HepG2 (cell line): ENCODE data around the gene ENC1. TPM values are rescaled to one million over a fixed set of nuclear protein-coding genes. Genes with fewer than 3 reads are reported as not detected.

Source experiments
- AGO2 ChIP-seq: fragments of 200-400 bp; formaldehyde crosslinking; optimal IDR thresholded peaks from 2 replicates; pipeline ENCODE3; 2017; ENCODE audit warnings: mild to moderate bottlenecking, low read depth, low read length, moderate library complexity
- BRCA1 ChIP-seq: sonication (generic); formaldehyde crosslinking; IDR thresholded peaks from 2 replicates; pipeline ENCODE4 v1.4.0; 2020; ENCODE audit warnings: missing genetic modification reagents
- CSRNP1 ChIP-seq: sonication (generic); formaldehyde crosslinking; IDR thresholded peaks from 2 replicates; pipeline ENCODE4 v1.8.1; 2023; ENCODE audit warnings: mild to moderate bottlenecking, missing genetic modification reagents
- FOXC1 ChIP-seq: sonication (generic); formaldehyde crosslinking; IDR thresholded peaks from 2 replicates; pipeline ENCODE4 v1.8.0; 2022; ENCODE audit warnings: mild to moderate bottlenecking, missing genetic modification reagents, borderline replicate concordance
- GATAD1 ChIP-seq: IDR thresholded peaks from 2 replicates; pipeline ENCODE4 v1.6.1; 2016; ENCODE audit warnings: missing genetic modification reagents, missing compliant biosample characterization
- GTF2F1 ChIP-seq: fragments of 150-350 bp; IDR thresholded peaks from 2 replicates; pipeline ENCODE4 v1.6.1; 2014; ENCODE audit warnings: low read length
- HMG20A ChIP-seq: IDR thresholded peaks from 2 replicates; pipeline ENCODE4 v1.6.1; 2016; ENCODE audit warnings: borderline replicate concordance
- KDM3A ChIP-seq: IDR thresholded peaks from 2 replicates; pipeline ENCODE4 v1.6.1; 2018; ENCODE audit warnings: low read depth, missing compliant biosample characterization
- KDM5A ChIP-seq: fragments of 200-600 bp; sonication (generic); IDR thresholded peaks from 2 replicates; pipeline ENCODE4 v1.7.0; 2018; ENCODE audit warnings: antibody characterized with exemption, mild to moderate bottlenecking, low read length, borderline replicate concordance
- MXI1 ChIP-seq: IDR thresholded peaks from 3 replicates; pipeline ENCODE4 v1.6.1; 2012; ENCODE audit warnings: low read depth, low read length, inconsistent platforms, borderline replicate concordance
- POLR2G ChIP-seq: fragments of 200-400 bp; formaldehyde crosslinking; IDR thresholded peaks from 2 replicates; pipeline ENCODE4 v1.6.1; 2018; ENCODE audit warnings: mild to moderate bottlenecking, low read depth, low read length, moderate library complexity
- SIN3A ChIP-seq: IDR thresholded peaks from 2 replicates; pipeline ENCODE4 v1.6.1; 2011; ENCODE audit warnings: low read depth, mild to moderate bottlenecking, control low read depth, low read length, borderline replicate concordance
- SMC3 ChIP-seq: IDR thresholded peaks from 2 replicates; pipeline ENCODE4 v1.6.1; 2011; ENCODE audit warnings: low read length, improper control_type of control experiment
- TOPORS ChIP-seq: sonication (generic); formaldehyde crosslinking; IDR thresholded peaks from 2 replicates; pipeline ENCODE4 v1.8.0; 2023; ENCODE audit warnings: mild to moderate bottlenecking, missing genetic modification reagents
- ZBTB39 ChIP-seq: sonication (generic); formaldehyde crosslinking; IDR thresholded peaks from 2 replicates; pipeline ENCODE4 v1.5.0; 2020; ENCODE audit warnings: missing genetic modification reagents
- ZFP41 ChIP-seq: sonication (generic); formaldehyde crosslinking; IDR thresholded peaks from 2 replicates; pipeline ENCODE4 v1.4.0; 2020; ENCODE audit warnings: mild to moderate bottlenecking, missing genetic modification reagents, borderline replicate concordance
- ZNF207 ChIP-seq: fragments of 450-650 bp; IDR thresholded peaks from 2 replicates; pipeline ENCODE4 v1.6.1; 2016; ENCODE audit warnings: antibody characterized with exemption, borderline replicate concordance
- ZNF354B ChIP-seq: sonication (generic); formaldehyde crosslinking; IDR thresholded peaks from 2 replicates; pipeline ENCODE4 v1.8.0; 2022; ENCODE audit warnings: mild to moderate bottlenecking, missing genetic modification reagents
- ZNF446 ChIP-seq: sonication (generic); formaldehyde crosslinking; IDR thresholded peaks from 2 replicates; pipeline ENCODE4 v1.5.0; 2020; ENCODE audit warnings: mild to moderate bottlenecking, missing genetic modification reagents
- ZNF574 ChIP-seq: sonication (generic); formaldehyde crosslinking; IDR thresholded peaks from 2 replicates; pipeline ENCODE4 v1.4.0; 2020; ENCODE audit warnings: missing genetic modification reagents
- ZNF777 ChIP-seq: sonication (generic); formaldehyde crosslinking; IDR thresholded peaks from 2 replicates; pipeline ENCODE4 v1.4.0; 2020; ENCODE audit warnings: missing genetic modification reagents
- ZNF780A ChIP-seq: sonication (generic); formaldehyde crosslinking; IDR thresholded peaks from 2 replicates; pipeline ENCODE4 v1.8.0; 2022; ENCODE audit warnings: mild to moderate bottlenecking, missing genetic modification reagents, moderate library complexity
- ZNF841 ChIP-seq: sonication (generic); formaldehyde crosslinking; IDR thresholded peaks from 2 replicates; pipeline ENCODE4 v1.8.1; 2023; ENCODE audit warnings: missing genetic modification reagents, borderline replicate concordance
- ZNF850 ChIP-seq: sonication (generic); formaldehyde crosslinking; conservative IDR thresholded peaks from 2 replicates; pipeline ENCODE4 v1.9.0; 2021; ENCODE audit warnings: mild to moderate bottlenecking, missing genetic modification reagents
- ZNF891 ChIP-seq: sonication (generic); formaldehyde crosslinking; IDR thresholded peaks from 2 replicates; pipeline ENCODE4 v1.5.0; 2020; ENCODE audit warnings: mild to moderate bottlenecking, missing genetic modification reagents
- polyA plus RNA-seq, 8 experiments: library from polyadenylated mRNA; depleted of rRNA in 3 of 8; stranded (reverse) in 7 of 8; unstranded in 1 of 8; fragments of >200 nt; fragmentation: Illumina TruSeq in 4 of 8; extraction: Trizol in 4 of 8; gene quantifications; 2 replicates each; pipeline versions ENCODE4 v1.2.1 to v1.2.3, GENCODE V29; 2011 to 2016; ENCODE audit warnings: low read depth in 4 of 8, missing spikeins in 1 of 8, mixed read lengths in 1 of 8; ENCODE audit not compliant: insufficient read depth in 1 of 8
- total RNA-seq, 5 experiments: library from RNA; depleted of rRNA; stranded (reverse); fragments of >200 nt; fragmentation: Illumina TruSeq; extraction: Trizol; gene quantifications; 2 replicates each; pipeline ENCODE4 v1.2.3, GENCODE V29; 2016; ENCODE audit warnings: low read depth in 1 of 5

Gene ENC1
- total and polyA plus RNA-seq, 2 of the 13 experiments (the other 11 are each of a cell fraction or from before 2014, with no cell fraction given) = 63.8 to 64.4 TPM

DNA sequence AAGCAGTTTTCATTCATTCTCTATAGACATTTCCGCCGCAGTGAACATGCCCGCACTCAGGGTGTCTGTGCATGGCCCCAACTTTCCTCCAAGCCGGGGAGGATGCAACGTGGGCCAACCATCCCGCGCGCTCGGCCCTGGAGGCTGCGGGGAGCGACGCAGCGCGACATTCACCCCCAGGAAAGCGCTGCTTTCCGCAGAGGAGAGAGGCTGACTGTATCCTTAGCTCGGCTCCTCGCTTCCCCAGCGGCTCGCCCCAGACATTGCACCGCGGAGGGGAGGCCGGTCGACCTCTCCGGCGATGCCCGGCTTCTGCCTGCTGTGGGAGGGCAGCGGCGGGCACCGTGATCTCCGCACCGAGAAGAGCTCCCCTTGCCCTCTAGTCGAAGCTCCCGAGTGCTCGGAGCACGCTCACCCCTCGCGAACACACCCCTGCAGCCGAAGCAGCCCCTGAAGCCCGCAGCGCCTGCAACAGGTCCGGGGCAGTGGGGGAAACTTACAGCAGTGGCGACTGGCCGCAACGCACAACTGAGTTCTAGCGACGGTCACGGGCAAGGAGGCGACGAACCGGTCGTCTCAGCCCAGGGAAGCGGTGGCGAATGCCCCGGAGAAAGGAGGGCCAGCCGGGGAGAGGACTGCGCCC, 600 bp downstream of the ENC1 start (continued):
- TF ChIP-seq POLR2G = no peak
- 0 out of 2 replicates have a peak, but pooled peaks have one; percentile 30 for TF ChIP-seq SIN3A
- no peak for TF ChIP-seq FOXC1 (CRISPR knock-in tag)
- 0 out of 2 replicates have a peak, but pooled peaks have one; percentile 63 for TF ChIP-seq CSRNP1 (CRISPR knock-in tag)
- 0 out of 2 replicates have a peak, but pooled peaks have one; percentile 8 for TF ChIP-seq ZNF777 (CRISPR knock-in tag)
- no peak for TF ChIP-seq ZNF207
- TF ChIP-seq TOPORS (CRISPR knock-in tag) = peak; percentile 39; the same call in 1 of the 2 replicates
- TF ChIP-seq BRCA1 (CRISPR knock-in tag) = no peak
- 0 out of 2 replicates have a peak, but pooled peaks have one; percentile 22 for TF ChIP-seq ZNF354B (CRISPR knock-in tag)
- TF ChIP-seq AGO2 = peak; percentile 100
- peak; percentile 44; the same call in 1 of the 2 replicates for TF ChIP-seq ZNF780A (CRISPR knock-in tag)
- no peak for TF ChIP-seq ZFP41 (CRISPR knock-in tag)
- no peak for TF ChIP-seq MXI1
- no peak for TF ChIP-seq SMC3
- no peak for TF ChIP-seq ZNF574 (CRISPR knock-in tag)
- peak; percentile 16; the same call in 1 of the 2 replicates for TF ChIP-seq ZNF891 (CRISPR knock-in tag)
- no peak for TF ChIP-seq ZNF446 (CRISPR knock-in tag)
- TF ChIP-seq ZNF850 (CRISPR knock-in tag) = no peak
- no peak for TF ChIP-seq HMG20A (CRISPR knock-in tag)
- TF ChIP-seq ZBTB39 = no peak
- no peak for TF ChIP-seq GATAD1
- TF ChIP-seq GTF2F1 = no peak
- no peak for TF ChIP-seq KDM3A (CRISPR knock-in tag)
- TF ChIP-seq KDM5A = 0 out of 2 replicates have a peak, but pooled peaks have one; percentile 23
- TF ChIP-seq ZNF841 (CRISPR knock-in tag) = 0 out of 2 replicates have a peak, but pooled peaks have one; percentile 19
